H1 (cell line): ENCODE measurements around the gene PTPRO. TPM values are rescaled to one million over a fixed set of nuclear protein-coding genes. Genes with fewer than 3 reads are reported as not detected.

Experiments used
- CTCF ChIA-PET: fragments of 300-600 bp; sonication (Branson Sonifier 250); formaldehyde crosslinking; loops from one replicate; lab custom pipeline; 2021; ENCODE audit not compliant: partially characterized antibody; lab: Charles Lee
- POLR2A ChIA-PET: fragments of 300-600 bp; sonication (Branson Sonifier 250); formaldehyde crosslinking; loops from one replicate; lab custom pipeline; 2021; ENCODE audit warnings: inconsistent platforms; ENCODE audit not compliant: partially characterized antibody; lab: Charles Lee
- DNase-seq, 2 experiments: peaks; one replicate each; pipeline versions ENCODE4 v3.0.0 to v3.0.0-alpha.2; 2010 to 2022; ENCODE audit warnings: low spot score in 2 of 2, low read depth in 1 of 2, mixed read lengths in 1 of 2
- FAIRE-seq: peaks from 2 replicates; lab custom pipeline; 2011; peaks lifted over from hg19 to GRCh38; lab: Jason Lieb, UNC
- H2AFZ ChIP-seq: 2 replicates; pipeline ENCODE4 v1.8.1; 2012; ENCODE audit warnings: low read length, inconsistent platforms
- H2AK5ac ChIP-seq: 2 replicates; pipeline ENCODE4 v1.6.1; 2013; ENCODE audit warnings: low read depth, low read length
- H2BK120ac ChIP-seq: replicated peaks from 2 replicates; pipeline ENCODE3; 2013; ENCODE audit warnings: low read depth, low read length, inconsistent platforms
- H2BK12ac ChIP-seq: 2 replicates; pipeline ENCODE4 v1.6.1; 2013; ENCODE audit warnings: low read depth, low read length
- H2BK15ac ChIP-seq: 2 replicates; pipeline ENCODE4 v1.6.1; 2013; ENCODE audit warnings: low read length
- H2BK20ac ChIP-seq: 2 replicates; pipeline ENCODE4 v1.6.1; 2013; ENCODE audit warnings: low read length
- H2BK5ac ChIP-seq: 2 replicates; pipeline ENCODE4 v1.6.1; 2013; ENCODE audit warnings: low read depth, low read length
- H3K14ac ChIP-seq: 2 replicates; pipeline ENCODE4 v1.6.1; 2013; ENCODE audit warnings: inconsistent platforms; ENCODE audit not compliant: insufficient read length
- H3K18ac ChIP-seq: 2 replicates; pipeline ENCODE4 v1.6.1; 2013; ENCODE audit warnings: low read length; ENCODE audit errors: extremely low read depth
- H3K23ac ChIP-seq: 2 replicates; pipeline ENCODE4 v1.6.1; 2013; ENCODE audit warnings: inconsistent platforms; ENCODE audit not compliant: insufficient read length
- H3K23me2 ChIP-seq: 2 replicates; pipeline ENCODE4 v1.6.1; 2013; ENCODE audit warnings: low read depth, low read length
- H3K27ac ChIP-seq: 2 replicates; pipeline ENCODE4 v1.6.1; 2011; ENCODE audit warnings: low read depth, low read length, inconsistent platforms
- H3K27me3 ChIP-seq, 4 experiments: replicated peaks in 1 of 4; 1 replicate in 1 of 4; 2 replicates in 3 of 4; pipeline versions ENCODE4 v1.6.1 to v1.8.1; 2011 to 2013; ENCODE audit warnings: low read length in 3 of 4, mild to moderate bottlenecking in 3 of 4, inconsistent platforms in 2 of 4, mixed read lengths in 2 of 4, moderate library complexity in 1 of 4; ENCODE audit not compliant: control insufficient read depth in 3 of 4, insufficient read depth in 3 of 4; ENCODE audit errors: extremely low read depth in 1 of 4
- H3K36me3 ChIP-seq, 4 experiments: 2 replicates each; pipeline versions ENCODE4 v1.6.1 to v1.8.1; 2011 to 2013; ENCODE audit warnings: mild to moderate bottlenecking in 4 of 4, low read length in 3 of 4, moderate library complexity in 2 of 4, control low read depth in 1 of 4, inconsistent platforms in 1 of 4; ENCODE audit not compliant: insufficient read depth in 4 of 4, control insufficient read depth in 2 of 4
- H3K4ac ChIP-seq: replicated peaks from 2 replicates; pipeline ENCODE3; 2013; ENCODE audit warnings: low read length, low read depth, mixed read lengths, inconsistent platforms; ENCODE audit not compliant: insufficient read length
- H3K4me1 ChIP-seq, 4 experiments: replicated peaks in 1 of 4; 1 replicate in 1 of 4; 2 replicates in 3 of 4; pipeline versions ENCODE4 v1.6.1 to v1.8.1; 2011 to 2013; ENCODE audit warnings: low read length in 3 of 4, inconsistent platforms in 2 of 4, mixed read lengths in 1 of 4; ENCODE audit not compliant: insufficient read depth in 4 of 4, control insufficient read depth in 3 of 4
- H3K4me2 ChIP-seq, 2 experiments: 2 replicates each; pipeline versions ENCODE4 v1.6.1 to v1.8.1; 2011 to 2013; ENCODE audit warnings: low read depth in 2 of 2, low read length in 2 of 2, control low read depth in 1 of 2, inconsistent platforms in 1 of 2, mild to moderate bottlenecking in 1 of 2; ENCODE audit not compliant: insufficient read depth in 1 of 2
- H3K4me3 ChIP-seq, 4 experiments: fragments of 200-600, 300-600 bp in 1 of 4; sonication (generic), shearing (Covaris generic), sonication (Bioruptor Twin) in 1 of 4; 2 replicates each; pipeline versions ENCODE4 v1.5.1 to v1.8.1; 2011 to 2016; ENCODE audit warnings: low read length in 4 of 4, low read depth in 3 of 4, control low read depth in 2 of 4, inconsistent platforms in 2 of 4, mild to moderate bottlenecking in 2 of 4, mixed read lengths in 1 of 4, moderate library complexity in 1 of 4; ENCODE audit not compliant: insufficient read depth in 2 of 4; ENCODE audit errors: extremely low read depth in 1 of 4
- H3K56ac ChIP-seq: replicated peaks from 2 replicates; pipeline ENCODE3; 2013; ENCODE audit warnings: low read depth, mild to moderate bottlenecking, mixed read lengths, low read length, inconsistent platforms; ENCODE audit not compliant: insufficient read length
- H3K79me1 ChIP-seq: 2 replicates; pipeline ENCODE4 v1.6.1; 2013; ENCODE audit warnings: low read depth, low read length, control low read depth
- H3K79me2 ChIP-seq, 2 experiments: 2 replicates each; pipeline versions ENCODE4 v1.6.1 to v1.8.1; 2012 to 2013; ENCODE audit warnings: low read length in 2 of 2, mild to moderate bottlenecking in 2 of 2, inconsistent platforms in 1 of 2; ENCODE audit not compliant: insufficient read depth in 2 of 2, control insufficient read depth in 1 of 2
- H3K9ac ChIP-seq, 4 experiments: replicated peaks in 1 of 4; 1 replicate in 1 of 4; 2 replicates in 3 of 4; pipeline versions ENCODE4 v1.6.1 to v1.8.1; 2011 to 2013; ENCODE audit warnings: low read depth in 3 of 4, low read length in 3 of 4, control low read depth in 2 of 4, mild to moderate bottlenecking in 2 of 4, moderate library complexity in 2 of 4, inconsistent platforms in 1 of 4; ENCODE audit errors: extremely low read depth in 1 of 4
- H3K9me3 ChIP-seq, 2 experiments: 2 replicates each; pipeline versions ENCODE4 v1.6.1 to v1.8.1; 2012 to 2013; ENCODE audit warnings: mild to moderate bottlenecking in 2 of 2, moderate library complexity in 2 of 2, control low read depth in 1 of 2, inconsistent platforms in 1 of 2, low read depth in 1 of 2, low read length in 1 of 2, mixed read lengths in 1 of 2; ENCODE audit not compliant: insufficient read depth in 2 of 2
- H4K20me1 ChIP-seq, 2 experiments: replicated peaks in 1 of 2; 2 replicates each; pipeline versions ENCODE3 to v1.8.1; 2011 to 2013; ENCODE audit warnings: inconsistent platforms in 2 of 2, low read length in 2 of 2, mild to moderate bottlenecking in 1 of 2; ENCODE audit not compliant: insufficient read depth in 2 of 2, control insufficient read depth in 1 of 2
- H4K5ac ChIP-seq: 2 replicates; pipeline ENCODE4 v1.6.1; 2013; ENCODE audit warnings: low read length, low read depth, mixed read lengths, inconsistent platforms; ENCODE audit not compliant: insufficient read length
- H4K8ac ChIP-seq: 2 replicates; pipeline ENCODE4 v1.8.0; 2013; ENCODE audit warnings: mild to moderate bottlenecking, moderate library complexity, low read length, inconsistent platforms; ENCODE audit not compliant: insufficient read depth; ENCODE audit errors: extremely low read depth
- H4K91ac ChIP-seq: replicated peaks from 2 replicates; pipeline ENCODE3; 2013; ENCODE audit warnings: low read length, mixed read lengths, inconsistent platforms; ENCODE audit not compliant: insufficient read length
- ATF2 ChIP-seq: IDR thresholded peaks from 2 replicates; pipeline ENCODE4 v1.6.1; 2012; ENCODE audit warnings: low read length, inconsistent platforms
- CBX5 ChIP-seq: fragments of 300-800, 300-1000 bp; sonication (generic); IDR thresholded peaks from 2 replicates; pipeline ENCODE4 v1.7.1; 2016; ENCODE audit warnings: antibody characterized with exemption, low read length, low read depth
- E2F6 ChIP-seq: IDR thresholded peaks from 2 replicates; pipeline ENCODE4 v1.6.1; 2012; ENCODE audit warnings: inconsistent platforms
- FOSL1 ChIP-seq: IDR thresholded peaks from 2 replicates; pipeline ENCODE4 v1.6.1; 2011; ENCODE audit warnings: mild to moderate bottlenecking, low read depth, low read length, moderate library complexity; ENCODE audit not compliant: insufficient read depth
- KDM1A ChIP-seq: fragments of 200-600, 300-600 bp; sonication (generic); IDR thresholded peaks from 2 replicates; pipeline ENCODE4 v1.7.1; 2016; ENCODE audit warnings: mild to moderate bottlenecking, low read length, borderline replicate concordance
- NRF1 ChIP-seq: IDR thresholded peaks from 2 replicates; pipeline ENCODE4 v1.6.1; 2011; ENCODE audit warnings: mild to moderate bottlenecking, low read depth, low read length, improper control_type of control experiment
- SIN3A ChIP-seq, 2 experiments: IDR thresholded peaks in 1 of 2; conservative IDR thresholded peaks in 1 of 2; 2 replicates each; pipeline ENCODE4 v1.6.1; 2011 to 2012; ENCODE audit warnings: low read length in 2 of 2, improper control_type of control experiment in 1 of 2, low read depth in 1 of 2, mild to moderate bottlenecking in 1 of 2
- TAF7 ChIP-seq: optimal IDR thresholded peaks from 2 replicates; pipeline ENCODE3; 2011; ENCODE audit warnings: low read depth, mild to moderate bottlenecking, inconsistent platforms, low read length, moderate library complexity, borderline replicate concordance
- YY1 ChIP-seq: IDR thresholded peaks from 2 replicates; pipeline ENCODE4 v1.6.1; 2011; ENCODE audit warnings: low read depth, mild to moderate bottlenecking, low read length
- WGBS, 2 experiments: shearing (Covaris generic) in 1 of 2; methylation state at CpG; one replicate each; pipeline versions ENCODE4 v1.1.6 to v1.1.7; 2013 to 2015; ENCODE audit warnings: low lambda C conversion rate in 2 of 2, mixed read lengths in 2 of 2, inconsistent platforms in 1 of 2, low coverage in 1 of 2, missing lambda C conversion rate in 1 of 2; ENCODE audit not compliant: insufficient replicate concordance in 2 of 2, insufficient coverage in 1 of 2, insufficient read length in 1 of 2; ENCODE audit errors: extremely low coverage in 1 of 2, missing lambda C conversion rate in 1 of 2; 5-methylcytosine and 5-hydroxymethylcytosine counted together
- polyA plus RNA-seq, 7 experiments: library from polyadenylated mRNA; depleted of rRNA in 3 of 7; stranded (reverse) in 5 of 7; unstranded in 2 of 7; fragments of >200 nt in 5 of 7; fragments of 200-250 nt in 2 of 7; gene quantifications; 1 replicate in 5 of 7; 2 replicates in 1 of 7; 4 replicates in 1 of 7; pipeline versions ENCODE4 v1.2.1 to v1.2.3, GENCODE V29; 2011 to 2013; ENCODE audit warnings: missing spikeins in 2 of 7, mixed read lengths in 2 of 7
- total RNA-seq: library from RNA; stranded (reverse); fragmentation: NEBNext Ultra II Directional; extraction: Animal tissue kit (Norgen Biotek cat#: 25700); gene quantifications from 2 replicates; pipeline ENCODE4 v1.2.1, GENCODE V29; 2021

PTPRO gene
- total and polyA plus RNA-seq, 2 of the 8 experiments (the other 6 are each of a cell fraction or from before 2014, with no cell fraction given) = 0.73 to 1.7 TPM

- no peaks in the 10 kb centered on the region for H3K36me3 ChIP-seq
- no peak overlapping the region for H4K5ac ChIP-seq
- H4K8ac ChIP-seq = no peak overlapping the region
- H2AK5ac ChIP-seq = no peak overlapping the region
- H3K4me3 ChIP-seq = no peak overlapping the region
- H3K9ac ChIP-seq = no peak overlapping the region
- no peak overlapping the region for H2AFZ ChIP-seq
- H2BK12ac ChIP-seq = no peak overlapping the region
- H3K18ac ChIP-seq = no peak overlapping the region
- no peak overlapping the region for H3K27ac ChIP-seq
- no peaks in the 10 kb centered on the region for H3K27me3 ChIP-seq
- FAIRE-seq (no peak), DNase-seq (no peak)
- no peak overlapping the region for H4K91ac ChIP-seq
- no peak overlapping the region for H2BK20ac ChIP-seq
- H3K23ac ChIP-seq = no peak overlapping the region
- 94% methylated on average over 1 of the region's 1 CpG; no CpG with 5 or more reads in 1 of the 2 experiments for WGBS, 2 experiments
- H3K4me2 ChIP-seq = no peak overlapping the region
- no peak for TF ChIP-seq E2F6
- TF ChIP-seq ATF2 = no peak
- no peak for TF ChIP-seq YY1
- TF ChIP-seq CBX5 = no peak
- TF ChIP-seq FOSL1 = no peak
- no peak for TF ChIP-seq KDM1A
- TF ChIP-seq TAF7 = no peak
- no peak for TF ChIP-seq NRF1
- no peak for TF ChIP-seq SIN3A (conservative IDR thresholded peaks at IDR 0.05 in 1 of 2, IDR thresholded peaks at IDR 0.05 in 1 of 2; ENCODE audit: low read depth in 1 of 2, low read length in 2 of 2)
- TF ChIP-seq, all 59 proteins: peak for 0
- H3K79me2 ChIP-seq = no peaks in the 10 kb centered on the region
- no peak overlapping the region for H3K4ac ChIP-seq
- CTCF ChIA-PET = interaction anchor here (0.5 to 0.6 kb wide), 2 partner anchors 197 to 216 kb away, joined by 3 to 4 read pairs; no protein-coding TSS in a partner anchor
- no peaks in the 10 kb centered on the region for H3K23me2 ChIP-seq
- H3K56ac ChIP-seq = no peak overlapping the region
- POLR2A ChIA-PET = no interaction called here
- no peak overlapping the region for H2BK120ac ChIP-seq
- no peaks in the 10 kb centered on the region for H3K4me1 ChIP-seq
- no peaks in the 10 kb centered on the region for H3K9me3 ChIP-seq
- H3K79me1 ChIP-seq = no peaks in the 10 kb centered on the region
- no peaks in the 10 kb centered on the region for H4K20me1 ChIP-seq
- H3K14ac ChIP-seq = no peak overlapping the region
- no peak overlapping the region for H2BK15ac ChIP-seq
- H2BK5ac ChIP-seq = no peak overlapping the region
These were observed 67.3 kb downstream of the PTPRO start for GRCh38 chr12:15389561-15389960.
